Neuronal stem cell (in vitro differentiated cells): Measurements from ENCODE around the gene NFAM1.

Experiments
- DNase-seq: peaks from one replicate; pipeline ENCODE4 v3.0.0-alpha.2; 2013; ENCODE audit warnings: low spot score
- H2AFZ ChIP-seq: one replicate; pipeline ENCODE4 v1.6.1; 2013; ENCODE audit warnings: mild to moderate bottlenecking, low read length, inconsistent platforms
- H2AK5ac ChIP-seq: 2 replicates; pipeline ENCODE4 v1.6.1; 2013; ENCODE audit warnings: low read depth, mild to moderate bottlenecking, inconsistent platforms, low read length, moderate library complexity, mixed read lengths
- H2BK120ac ChIP-seq: 2 replicates; pipeline ENCODE4 v1.6.1; 2013; ENCODE audit warnings: low read depth, mild to moderate bottlenecking, inconsistent platforms, low read length, moderate library complexity, mixed read lengths
- H2BK12ac ChIP-seq: one replicate; pipeline ENCODE4 v1.6.1; 2013; ENCODE audit warnings: low read length, inconsistent platforms
- H2BK15ac ChIP-seq: 2 replicates; pipeline ENCODE4 v1.6.1; 2013; ENCODE audit warnings: mild to moderate bottlenecking, low read length, inconsistent platforms, mixed read lengths
- H2BK5ac ChIP-seq: one replicate; pipeline ENCODE4 v1.6.1; 2013; ENCODE audit warnings: inconsistent platforms, mild to moderate bottlenecking, low read length, moderate library complexity
- H3K14ac ChIP-seq: one replicate; pipeline ENCODE4 v1.6.1; 2013; ENCODE audit warnings: low read length, inconsistent platforms
- H3K18ac ChIP-seq: 2 replicates; pipeline ENCODE4 v1.6.1; 2013; ENCODE audit warnings: low read length, inconsistent platforms
- H3K23ac ChIP-seq: 2 replicates; pipeline ENCODE4 v1.6.1; 2013; ENCODE audit warnings: low read depth, mild to moderate bottlenecking, mixed read lengths, low read length, inconsistent platforms; ENCODE audit not compliant: poor library complexity
- H3K27ac ChIP-seq: replicated peaks from 3 replicates; pipeline ENCODE4 v1.5.1; 2013; ENCODE audit warnings: low read length, inconsistent platforms
- H3K27me3 ChIP-seq, 3 experiments: 2 replicates each; pipeline ENCODE4 v1.6.1; 2013; ENCODE audit warnings: low read length in 3 of 3, mild to moderate bottlenecking in 2 of 3, inconsistent platforms in 1 of 3, low read depth in 1 of 3, mixed read lengths in 1 of 3, moderate library complexity in 1 of 3; ENCODE audit not compliant: control insufficient read depth in 3 of 3, insufficient read depth in 3 of 3
- H3K36me3 ChIP-seq, 2 donors: replicated peaks in 1 of 2; 2 replicates each; pipeline ENCODE4 v1.6.1; 2013; ENCODE audit warnings: low read length in 2 of 2; ENCODE audit not compliant: control insufficient read depth in 2 of 2, insufficient read depth in 2 of 2
- H3K4ac ChIP-seq: 2 replicates; pipeline ENCODE4 v1.6.1; 2013; ENCODE audit warnings: inconsistent platforms, mild to moderate bottlenecking, low read length, moderate library complexity
- H3K4me1 ChIP-seq, 2 donors: 1 replicate in 1 of 2; 2 replicates in 1 of 2; pipeline ENCODE4 v1.6.1; 2013; ENCODE audit warnings: low read length in 2 of 2, low read depth in 1 of 2; ENCODE audit not compliant: control insufficient read depth in 2 of 2, insufficient read depth in 1 of 2
- H3K4me2 ChIP-seq: one replicate; pipeline ENCODE4 v1.6.1; 2013; ENCODE audit warnings: mild to moderate bottlenecking, low read length, inconsistent platforms; ENCODE audit not compliant: insufficient read depth, poor library complexity, severe bottlenecking
- H3K4me3 ChIP-seq, 2 donors: 2 replicates each; pipeline ENCODE4 v1.5.1; 2013; ENCODE audit warnings: low read length in 2 of 2, mild to moderate bottlenecking in 2 of 2, inconsistent platforms in 1 of 2, moderate library complexity in 1 of 2
- H3K79me1 ChIP-seq: one replicate; pipeline ENCODE4 v1.6.1; 2013; ENCODE audit warnings: low read depth, mild to moderate bottlenecking, inconsistent platforms, low read length, moderate library complexity
- H3K9ac ChIP-seq: one replicate; pipeline ENCODE4 v1.6.1; 2013; ENCODE audit warnings: mild to moderate bottlenecking, low read depth, low read length, inconsistent platforms; ENCODE audit not compliant: poor library complexity
- H3K9me3 ChIP-seq, 2 donors: replicated peaks in 1 of 2; 2 replicates each; pipeline versions ENCODE3 to v1.6.1; 2013; ENCODE audit warnings: low read length in 2 of 2, mild to moderate bottlenecking in 2 of 2, inconsistent platforms in 1 of 2, low read depth in 1 of 2, mixed read lengths in 1 of 2, moderate library complexity in 1 of 2; ENCODE audit not compliant: control insufficient read depth in 2 of 2, insufficient read depth in 1 of 2
- H4K8ac ChIP-seq: one replicate; pipeline ENCODE4 v1.6.1; 2013; ENCODE audit warnings: low read depth, mild to moderate bottlenecking, inconsistent platforms, low read length, moderate library complexity
- H4K91ac ChIP-seq: one replicate; pipeline ENCODE4 v1.6.1; 2013; ENCODE audit warnings: low read length, low read depth, mild to moderate bottlenecking, inconsistent platforms; ENCODE audit not compliant: poor library complexity
- WGBS, 2 donors: extraction: QIAGEN DNeasy Blood & Tissue Kit; methylation state at CpG; one replicate each; pipeline ENCODE4 v1.1.7; 2013; ENCODE audit warnings: missing lambda C conversion rate in 2 of 2, mixed read lengths in 1 of 2; ENCODE audit not compliant: insufficient read length in 2 of 2, insufficient replicate concordance in 1 of 2; ENCODE audit errors: extremely low coverage in 2 of 2; 5-methylcytosine and 5-hydroxymethylcytosine counted together

NFAM1 gene

DNA sequence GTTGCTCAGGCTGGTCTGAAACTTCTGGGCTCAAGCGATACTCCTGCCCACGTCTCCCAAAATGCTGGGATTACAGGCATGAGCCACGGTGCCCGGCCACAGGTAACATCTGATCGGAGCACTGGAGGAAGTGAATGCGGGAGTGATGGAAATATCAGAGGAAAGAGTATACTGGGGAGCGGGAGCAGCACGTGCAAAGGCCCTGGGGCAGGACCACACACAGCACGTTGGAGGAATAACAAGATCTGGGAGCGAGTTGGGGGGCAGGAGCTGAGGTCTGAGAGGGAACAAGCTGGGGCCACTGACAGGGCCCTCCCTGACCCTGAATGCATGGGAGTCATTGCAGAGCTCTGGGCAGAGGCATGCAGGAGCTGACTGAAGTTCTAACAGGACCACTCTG is 70.7 kb downstream of the NFAM1 start:
- Histone ChIP-seq H3K14ac (no peak overlapping the region), H2BK120ac (no peak overlapping the region), H2AK5ac (no peak overlapping the region), H3K18ac (no peak overlapping the region), H2BK5ac (no peak overlapping the region), H3K27ac (no peak overlapping the region), H3K4me1 (peaks cover 14 to 24% of the 10 kb centered on the region in 2 donors), H3K9me3 (no peaks in the 10 kb centered on the region), H2BK12ac (no peak overlapping the region), H2BK15ac (no peak overlapping the region), H3K27me3 (peaks cover 0 to 2% (median 0%) of the 10 kb centered on the region in 3 experiments), H3K9ac (no peak overlapping the region), H3K23ac (no peak overlapping the region), H4K91ac (no peak overlapping the region), H3K4me3 (peak overlapping the region in 1 of 2 donors; percentile 49), H3K36me3 (peaks cover 0 to 3% of the 10 kb centered on the region in 2 donors), H3K4ac (no peak overlapping the region), H4K8ac (no peak overlapping the region), H3K4me2 (no peak overlapping the region), H2AFZ (no peak overlapping the region), H3K79me1 (no peaks in the 10 kb centered on the region)
- DNase-seq: no peak
- WGBS, 2 donors: no CpG with 5 or more reads among the region's 10 CpGs

DNA sequence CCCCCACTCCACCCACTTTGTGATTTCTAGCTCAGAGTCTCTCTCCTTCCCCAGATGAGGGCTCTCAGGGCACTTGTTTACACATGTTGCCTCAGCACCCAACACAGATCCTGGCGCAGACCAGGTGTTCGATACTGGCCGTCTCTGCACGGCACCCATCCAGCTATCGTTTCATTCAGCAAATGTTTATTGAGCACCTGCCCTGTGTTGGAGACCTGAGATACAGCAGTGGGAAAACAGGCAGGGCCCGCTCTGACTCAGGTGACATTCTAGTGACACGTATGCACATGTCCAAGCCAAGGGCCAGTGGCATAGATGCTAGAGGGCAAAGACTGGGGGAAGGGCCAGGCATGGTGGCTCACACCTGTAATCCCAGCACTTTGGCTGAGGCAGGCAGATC is 71.9 kb downstream of the NFAM1 start:
- Histone ChIP-seq H2AFZ (no peak overlapping the region), H3K23ac (no peak overlapping the region), H2BK15ac (no peak overlapping the region), H2BK5ac (no peak overlapping the region), H2BK120ac (no peak overlapping the region), H3K27ac (no peak overlapping the region), H4K91ac (no peak overlapping the region), H3K4me3 (no peak overlapping the region), H4K8ac (no peak overlapping the region), H3K9ac (no peak overlapping the region), H3K79me1 (no peaks in the 10 kb centered on the region), H3K27me3 (no peaks in the 10 kb centered on the region), H3K4me1 (peaks cover 8 to 13% of the 10 kb centered on the region in 2 donors), H3K14ac (peak overlapping the region; percentile 40), H2AK5ac (peak overlapping the region; percentile 17), H3K4ac (no peak overlapping the region), H3K18ac (no peak overlapping the region), H3K4me2 (no peak overlapping the region), H3K9me3 (no peaks in the 10 kb centered on the region), H2BK12ac (no peak overlapping the region), H3K36me3 (peaks cover 0 to 3% of the 10 kb centered on the region in 2 donors)
- no CpG with 5 or more reads among the region's 7 CpGs for WGBS, 2 donors
- no peak for DNase-seq

DNA sequence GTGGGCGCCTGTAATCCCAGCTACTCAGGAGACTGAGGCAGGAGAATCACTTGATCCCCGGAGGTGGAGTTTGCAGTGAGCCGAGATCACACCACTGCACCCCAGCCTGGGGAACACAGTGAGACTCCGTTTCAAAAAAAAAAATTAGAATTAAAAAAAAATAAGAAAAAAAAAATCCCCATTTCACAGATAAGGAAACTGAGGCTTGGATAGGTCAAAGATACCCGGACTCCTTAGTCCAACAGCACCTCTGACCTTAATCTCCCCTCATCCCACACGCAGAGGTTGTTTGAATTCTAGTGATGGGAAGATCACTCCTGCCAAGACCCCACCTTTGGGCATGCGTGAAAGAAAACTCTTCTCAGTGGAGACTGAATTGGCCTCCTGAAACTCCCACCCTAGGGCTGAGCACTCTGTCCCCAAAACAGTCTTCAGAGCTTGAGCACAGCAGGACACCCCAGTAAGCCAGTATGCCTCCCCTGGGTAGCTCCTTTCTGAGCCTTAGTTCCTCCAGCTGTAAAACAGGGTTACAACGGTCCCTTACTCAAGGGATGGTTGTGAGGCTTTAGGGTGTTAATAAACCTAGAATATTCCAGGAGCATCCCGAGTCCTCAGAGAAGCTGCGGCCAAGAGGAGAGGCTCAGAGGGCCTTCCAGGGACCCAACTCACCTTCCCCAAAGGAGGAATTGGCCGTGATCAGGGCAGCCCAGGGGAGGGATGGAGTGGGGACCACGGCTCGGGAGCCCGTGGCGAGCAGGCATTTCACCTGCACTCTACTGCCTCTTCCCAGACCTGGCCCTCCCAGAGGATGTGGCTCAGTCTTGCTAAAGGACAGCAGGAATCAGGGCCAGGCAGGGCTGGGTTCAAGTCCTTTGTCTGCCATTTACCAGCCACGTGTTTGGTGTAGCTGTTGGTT is 73.3 kb downstream of the NFAM1 start:
- WGBS, 2 donors: no CpG with 5 or more reads among the region's 16 CpGs
- no peak overlapping the region for H3K4me3 ChIP-seq
- no peak overlapping the region for H3K14ac ChIP-seq
- no peak overlapping the region for H3K4ac ChIP-seq
- H3K27ac ChIP-seq: no peak overlapping the region
- no peaks in the 10 kb centered on the region for H3K27me3 ChIP-seq
- H3K18ac ChIP-seq: no peak overlapping the region
- no peaks in the 10 kb centered on the region for H3K9me3 ChIP-seq
- no peak overlapping the region for H4K91ac ChIP-seq
- no peak for DNase-seq
- H3K9ac ChIP-seq: peak overlapping the region; percentile 63
- no peak overlapping the region for H2BK5ac ChIP-seq
- H2AK5ac ChIP-seq: peak overlapping the region; percentile 41
- H2BK12ac ChIP-seq: no peak overlapping the region
- no peak overlapping the region for H2BK120ac ChIP-seq
- H2AFZ ChIP-seq: peak overlapping the region; percentile 41
- H4K8ac ChIP-seq: no peak overlapping the region
- H3K36me3 ChIP-seq: peaks cover 0 to 3% of the 10 kb centered on the region in 2 donors
- H3K4me2 ChIP-seq: no peak overlapping the region
- H2BK15ac ChIP-seq: peak overlapping the region; percentile 16
- H3K4me1 ChIP-seq: peaks cover 5 to 9% of the 10 kb centered on the region in 2 donors
- H3K79me1 ChIP-seq: no peaks in the 10 kb centered on the region
- no peak overlapping the region for H3K23ac ChIP-seq

DNA sequence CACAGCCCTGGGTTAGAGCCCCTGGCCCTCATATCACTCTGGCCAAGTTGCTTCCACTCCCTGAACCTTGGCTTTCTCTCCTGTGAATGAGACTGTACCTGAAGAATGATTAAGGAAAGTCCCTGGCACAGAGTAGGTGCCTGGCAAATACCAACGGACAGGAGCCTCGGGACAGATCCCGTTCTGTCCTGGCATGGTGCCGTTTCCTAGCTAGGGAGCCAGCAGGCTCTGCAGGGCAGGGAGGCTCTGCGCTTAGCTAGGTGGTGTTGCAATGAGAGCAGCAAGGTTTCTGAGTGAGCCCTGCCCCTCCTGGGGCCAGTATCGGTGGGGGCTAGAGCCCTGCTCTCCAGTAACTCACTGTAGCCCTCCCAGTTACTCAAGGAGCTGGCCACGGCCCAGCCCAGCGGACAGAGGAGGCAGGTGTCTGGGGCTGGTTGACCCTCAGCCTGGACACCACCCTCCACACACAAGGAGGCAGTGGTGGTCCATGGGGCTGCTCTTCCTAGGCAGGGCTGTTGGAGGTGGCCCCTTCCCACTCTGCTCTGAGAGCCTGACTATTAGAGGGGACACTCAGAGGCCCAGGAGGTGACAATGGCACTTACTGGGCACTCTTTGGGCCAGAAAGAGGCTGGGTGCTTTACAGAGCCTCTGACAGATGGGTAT is 74.4 kb downstream of the NFAM1 start:
- Histone ChIP-seq H3K27ac (no peak overlapping the region), H3K23ac (no peak overlapping the region), H3K4ac (no peak overlapping the region), H2AK5ac (no peak overlapping the region), H2BK120ac (no peak overlapping the region), H2BK15ac (peak overlapping the region; percentile 54), H2AFZ (no peak overlapping the region), H3K9ac (no peak overlapping the region), H4K8ac (no peak overlapping the region), H4K91ac (no peak overlapping the region), H3K9me3 (no peaks in the 10 kb centered on the region), H3K14ac (peak overlapping the region; percentile 27), H2BK5ac (no peak overlapping the region), H3K4me2 (no peak overlapping the region), H3K27me3 (no peaks in the 10 kb centered on the region), H3K4me1 (peaks cover 7 to 12% of the 10 kb centered on the region in 2 donors), H3K18ac (peak overlapping the region; percentile 44), H3K4me3 (no peak overlapping the region), H3K79me1 (no peaks in the 10 kb centered on the region), H2BK12ac (no peak overlapping the region), H3K36me3 (no peaks in the 10 kb centered on the region)
- WGBS, 2 donors: no CpG with 5 or more reads among the region's 8 CpGs
- no peak for DNase-seq
